GM03348 (cell line): ENCODE measurements around the gene TMOD2.

Experiments used
- DNase-seq: peaks from one replicate; pipeline ENCODE4 v3.0.0; 2012; ENCODE audit warnings: low spot score

TMOD2 gene

DNA sequence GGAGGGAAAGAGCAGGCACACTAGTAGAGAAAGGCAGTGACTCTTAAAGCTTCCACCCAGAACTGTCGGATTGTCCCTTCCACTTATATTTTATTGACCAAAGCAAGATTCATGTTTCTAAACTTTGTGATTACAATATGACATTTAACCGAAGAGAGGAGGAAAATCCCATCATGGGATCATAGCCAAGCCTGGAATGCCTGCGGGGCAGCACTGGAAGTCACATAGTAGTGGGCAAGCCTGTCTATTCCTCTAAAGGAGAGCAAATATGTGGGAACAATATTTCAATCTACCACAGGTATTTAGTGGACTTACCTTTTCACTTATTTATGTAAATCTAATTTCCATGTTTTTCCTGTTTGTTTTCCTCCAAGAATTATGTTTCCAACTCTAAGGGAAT lies 74.3 kb downstream of the TMOD2 start:
- no peak for DNase-seq

DNA sequence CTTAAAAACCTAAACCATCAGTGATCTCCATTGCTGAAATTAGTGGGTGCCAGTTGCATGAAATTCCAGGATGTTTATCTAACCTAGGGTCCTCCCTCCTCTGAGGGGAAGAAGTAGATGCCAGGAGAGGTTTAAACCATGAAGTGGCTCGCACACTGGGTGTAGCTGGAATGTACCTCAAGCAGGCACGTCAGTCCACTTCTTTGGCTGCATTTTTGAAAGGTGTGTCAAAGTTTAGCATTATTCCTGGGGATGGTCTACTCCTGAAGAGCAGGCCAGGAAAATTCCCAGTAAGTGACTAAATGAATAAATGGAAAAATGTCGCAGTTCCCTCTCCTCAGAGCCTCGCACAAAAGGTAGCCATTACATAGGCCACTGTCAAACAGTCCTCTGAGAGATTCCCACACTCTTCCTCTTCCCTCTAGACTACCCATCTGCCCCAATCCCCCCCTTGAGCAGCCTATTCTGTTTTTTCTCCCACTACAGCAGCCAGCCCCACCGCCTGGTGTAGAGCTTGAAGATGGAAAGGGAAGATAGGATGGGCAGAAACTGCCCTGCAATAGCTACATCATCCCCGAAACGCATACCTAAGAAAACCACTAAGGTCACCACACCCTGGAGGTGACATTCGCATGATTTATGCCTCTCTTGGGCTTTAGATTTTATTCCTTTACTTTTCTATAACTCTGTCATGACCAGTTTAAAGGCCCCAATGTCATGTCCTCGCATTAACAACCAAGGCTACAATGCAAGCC lies 77.4 kb downstream of the TMOD2 start:
- no peak for DNase-seq

DNA sequence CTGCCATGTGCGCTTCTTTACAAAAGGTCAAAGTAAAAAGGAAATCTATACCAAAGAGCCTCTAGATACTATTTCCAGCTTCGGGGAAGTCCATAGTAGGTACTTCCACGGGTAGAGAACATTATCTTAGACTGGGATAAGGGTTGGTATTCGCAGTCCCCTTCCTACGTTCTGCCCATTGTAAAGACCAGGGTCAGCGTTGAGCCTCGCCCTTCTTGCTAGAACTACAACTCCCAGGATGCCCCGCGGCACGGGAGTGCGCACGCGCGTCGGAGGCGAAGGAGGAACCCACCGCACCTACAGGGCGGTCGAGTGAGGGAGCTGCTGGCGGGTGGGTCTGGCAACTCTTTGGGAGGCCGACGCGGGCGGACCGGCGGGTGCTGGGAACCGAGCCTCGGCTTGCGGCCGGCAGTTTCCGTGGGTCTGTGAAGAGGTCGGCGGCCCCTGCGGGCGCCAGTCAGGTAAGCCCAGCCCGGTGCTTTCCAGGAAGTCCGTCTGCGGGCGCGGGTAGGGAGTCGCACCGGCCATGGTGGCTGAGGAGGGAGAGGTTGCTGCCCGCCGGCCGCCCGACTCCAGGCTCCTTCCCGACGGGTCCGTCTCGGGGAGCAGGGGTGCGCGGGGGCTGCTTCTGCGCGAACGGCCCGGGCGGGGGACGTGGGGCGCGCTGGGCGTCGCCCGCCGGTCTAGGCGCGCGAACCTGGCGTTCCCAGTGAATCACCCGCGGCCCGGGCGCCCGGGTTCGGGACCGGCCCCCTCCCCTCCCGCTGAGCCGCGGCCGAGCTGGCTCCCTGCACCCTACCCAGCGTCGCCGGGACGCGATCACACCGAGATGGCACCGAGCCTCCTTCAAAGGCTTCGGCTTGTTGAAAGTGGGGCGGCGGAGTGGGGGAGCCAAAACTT lies 78.2 kb downstream of the TMOD2 start, which contains the start of gene TMOD3:
Gene TMOD3, plus strand, starts transcription at position 278 of the 900 bp plus-strand sequence. CDS start 33,232 bp downstream, outside the sequence.
- peak; percentile 98 for DNase-seq

DNA sequence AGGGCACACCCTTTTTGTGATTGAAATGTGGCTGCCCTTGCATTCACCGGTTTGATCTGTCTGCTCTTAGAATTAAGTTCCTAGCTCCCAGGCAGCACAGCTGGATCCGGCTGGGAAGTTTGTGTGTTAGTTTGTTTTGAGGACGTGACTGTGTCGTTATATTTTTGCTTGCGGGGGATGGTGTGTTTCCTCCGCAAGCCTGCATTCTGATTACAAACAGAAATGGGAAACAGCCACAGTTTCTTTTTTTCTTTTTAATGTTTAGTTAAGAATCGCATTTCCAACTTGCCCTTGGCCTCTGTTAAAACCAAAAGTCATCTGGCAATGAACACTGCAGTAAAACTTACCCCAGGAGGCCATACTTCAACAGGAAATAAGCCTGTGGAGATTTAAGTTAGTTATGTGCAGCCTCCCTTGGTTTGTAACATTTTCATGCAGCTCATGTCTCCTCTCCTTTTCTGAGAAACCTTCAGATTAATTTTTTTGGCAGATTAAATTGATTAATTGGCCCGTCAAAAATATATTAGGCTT lies 78.9 kb downstream of the TMOD2 start:
- DNase-seq = peak; percentile 24

GRCh38 chr15:51833772-51834171 lies 82.4 kb downstream of the TMOD2 start:
- no peak for DNase-seq

DNA sequence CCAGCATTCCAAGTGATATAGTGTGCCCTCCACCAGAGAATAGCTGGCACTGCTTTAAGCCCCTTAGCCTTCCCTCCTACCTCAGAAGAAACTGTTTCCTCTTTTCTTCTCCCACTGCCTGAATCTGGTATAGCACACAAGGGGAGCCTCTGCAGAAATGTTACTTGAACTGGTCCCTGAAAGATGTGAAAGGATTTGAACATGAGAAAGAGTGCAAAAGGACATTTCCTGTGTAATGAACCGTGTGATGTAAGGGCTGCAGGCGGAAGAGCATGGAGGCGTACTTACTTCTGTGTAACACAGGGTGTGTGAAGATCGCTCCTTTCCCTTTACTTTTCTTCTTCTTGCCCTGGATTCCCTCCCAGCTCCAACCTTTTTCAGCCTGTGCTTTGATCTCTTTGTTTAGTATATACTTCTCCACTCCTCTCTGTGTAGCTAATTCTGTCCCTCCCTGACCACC lies 86.4 kb downstream of the TMOD2 start:
- no peak for DNase-seq

DNA sequence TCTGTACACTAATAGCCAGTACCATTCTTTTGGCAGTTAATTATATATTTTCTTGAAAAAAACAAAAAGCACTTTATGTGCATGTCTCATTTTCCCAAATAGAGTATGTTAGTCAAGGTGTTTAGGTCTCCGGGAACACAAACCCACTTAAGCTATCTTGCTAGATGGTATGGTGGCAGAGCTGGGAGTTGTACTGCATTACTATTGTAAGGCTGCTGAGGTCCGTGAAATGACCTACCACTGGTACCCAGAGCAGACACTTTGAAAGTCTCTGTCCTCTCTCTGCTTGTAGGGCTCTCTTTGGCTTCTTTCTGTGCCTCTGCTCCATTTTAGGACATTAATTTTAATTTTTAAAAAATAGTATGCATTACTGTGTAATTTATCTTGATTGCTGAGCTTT lies 86.9 kb downstream of the TMOD2 start:
- no peak for DNase-seq

GRCh38 chr15:51840692-51841091 lies 89.3 kb downstream of the TMOD2 start:
- no peak for DNase-seq

DNA sequence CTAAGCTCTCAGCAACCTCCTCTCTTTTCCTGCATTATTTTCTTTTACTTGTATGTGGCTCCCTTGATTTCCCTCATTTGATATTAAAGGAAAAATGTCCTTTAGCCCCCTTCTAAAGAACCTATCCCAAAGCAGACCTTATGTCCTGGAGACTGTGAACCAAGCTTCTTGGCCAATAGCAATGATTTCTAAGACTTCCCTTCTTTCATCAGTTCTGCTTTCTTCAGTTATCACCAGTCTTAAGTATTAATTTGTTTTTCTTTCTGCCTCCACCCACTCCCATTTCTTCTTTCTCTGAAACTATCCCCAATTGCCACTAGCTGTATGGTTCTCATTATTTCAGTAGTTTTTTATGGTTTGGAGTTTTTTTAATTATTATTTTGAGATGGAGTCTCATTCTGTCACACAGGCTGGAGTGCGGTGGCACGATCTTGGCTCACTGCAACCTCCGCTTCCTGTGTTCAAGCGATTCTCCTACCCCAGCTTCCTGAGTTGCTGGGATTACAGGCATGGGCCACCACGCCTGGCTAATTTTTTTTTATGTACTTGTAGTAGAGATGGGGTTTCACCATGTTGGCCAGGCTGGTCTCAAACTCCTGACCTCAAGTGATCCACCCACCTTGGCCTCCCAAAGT lies 90.1 kb downstream of the TMOD2 start:
- DNase-seq = no peak

DNA sequence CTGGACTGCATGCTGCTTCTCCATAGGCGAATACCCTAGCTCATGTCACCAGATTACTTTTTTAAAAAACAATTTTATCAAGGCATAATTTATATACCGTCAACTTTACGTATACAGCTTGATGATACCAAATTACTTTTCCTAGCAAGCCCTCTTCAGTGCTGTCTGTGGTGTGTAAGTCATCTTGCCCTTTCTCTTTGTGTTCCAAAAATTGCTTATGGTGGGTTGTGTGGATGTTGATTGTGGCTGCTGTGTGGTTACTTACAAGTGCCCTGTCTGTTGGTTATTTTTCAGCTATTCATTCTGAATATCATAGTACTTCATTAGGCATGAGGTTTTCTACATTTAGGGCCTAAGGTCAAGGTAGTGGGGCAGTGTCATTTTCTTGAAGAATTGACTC lies 90.9 kb downstream of the TMOD2 start:
- no peak for DNase-seq

DNA sequence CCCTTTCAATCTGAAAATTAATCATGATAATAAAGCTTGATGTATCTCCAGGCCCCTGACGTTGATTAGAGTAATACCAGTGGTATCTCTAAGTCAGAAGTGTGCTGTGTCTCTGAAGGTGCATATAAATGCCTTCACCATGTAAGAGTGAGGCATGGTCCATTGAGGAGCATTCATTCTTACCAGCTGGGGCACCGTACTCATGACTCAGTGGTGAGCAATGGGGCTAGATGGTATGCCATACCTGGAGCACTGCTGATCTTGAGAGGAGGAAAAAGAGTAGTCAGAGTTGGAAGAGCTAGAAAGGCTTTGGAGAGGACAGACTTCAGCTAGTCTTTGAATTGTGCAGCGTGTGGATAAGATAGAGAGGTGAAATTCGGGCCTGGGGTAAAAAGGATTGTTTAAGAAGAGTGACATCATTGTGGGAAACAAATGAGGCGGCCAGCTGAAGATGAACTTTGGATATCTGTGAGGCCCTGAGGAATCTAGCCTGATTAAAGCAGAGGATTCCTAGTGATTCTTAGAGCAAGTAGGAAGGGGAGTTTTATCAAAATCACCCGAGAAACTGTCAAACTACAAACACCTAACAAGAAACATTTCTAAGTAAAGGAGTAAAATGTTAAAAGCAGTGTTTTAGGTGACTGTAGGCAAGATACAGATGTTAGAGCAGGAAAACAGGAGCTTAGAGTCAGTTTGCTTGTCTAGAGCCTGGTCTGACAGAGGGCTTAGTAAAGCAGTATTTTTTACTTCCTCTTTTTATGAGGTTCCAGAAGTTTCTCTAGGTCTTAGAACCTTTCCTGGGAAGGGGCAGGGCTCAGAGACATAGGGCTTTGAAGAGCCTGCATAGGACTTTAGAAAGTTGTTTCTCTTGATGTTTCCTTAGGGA lies 91.7 kb downstream of the TMOD2 start:
- no peak for DNase-seq

GRCh38 chr15:51844747-51845426 lies 93.5 kb downstream of the TMOD2 start:
- DNase-seq = no peak

- no peak for DNase-seq
Measured at GRCh38 chr15:51846066-51846462, 94.7 kb downstream of the TMOD2 start.

DNA sequence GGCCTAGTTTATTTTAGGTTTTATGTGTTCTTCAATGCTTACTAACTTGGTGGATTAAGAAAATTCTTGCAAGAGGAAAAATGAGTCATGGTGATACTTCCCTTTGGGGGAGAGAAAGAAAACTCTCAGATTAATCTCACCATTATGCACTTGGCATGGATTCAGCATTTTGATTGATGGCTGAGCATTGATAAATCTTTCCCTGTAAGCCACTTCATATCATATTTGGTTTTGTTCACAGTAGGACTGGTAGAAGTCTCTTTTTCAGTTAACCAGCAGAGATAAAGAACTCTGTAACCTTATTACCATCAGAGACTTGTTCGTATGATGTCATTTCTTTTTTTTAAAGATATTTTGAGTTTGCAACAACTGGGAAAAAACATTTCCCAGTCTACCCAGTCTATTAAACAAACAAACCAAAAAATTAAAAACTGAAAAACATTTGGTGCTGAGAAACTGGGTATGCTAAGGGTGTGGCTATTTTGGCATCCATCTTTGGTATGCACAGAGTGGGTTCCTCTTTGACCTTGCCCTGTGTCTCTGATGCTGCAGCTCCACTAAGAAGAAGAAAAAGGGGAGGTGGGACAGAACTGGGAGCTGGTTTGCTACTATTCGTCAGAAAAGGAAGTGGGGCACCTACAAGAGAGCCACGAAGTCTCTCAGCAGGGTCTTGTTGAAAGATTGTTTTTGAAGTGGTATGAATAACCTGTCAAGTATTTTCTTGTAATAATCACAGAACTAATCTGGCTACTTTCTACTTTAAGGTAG lies 95.2 kb downstream of the TMOD2 start:
- DNase-seq = peak; percentile 49

- peak; percentile 26 for DNase-seq
Measured at GRCh38 chr15:51848811-51849210, 97.4 kb downstream of the TMOD2 start.

- peak; percentile 27 for DNase-seq
Measured at GRCh38 chr15:51849860-51850259, 98.5 kb downstream of the TMOD2 start.

- DNase-seq = no peak
Measured at GRCh38 chr15:51853998-51854397, 102.6 kb downstream of the TMOD2 start.

GRCh38 chr15:51855612-51856011 lies 104.2 kb downstream of the TMOD2 start:
- DNase-seq = no peak

DNA sequence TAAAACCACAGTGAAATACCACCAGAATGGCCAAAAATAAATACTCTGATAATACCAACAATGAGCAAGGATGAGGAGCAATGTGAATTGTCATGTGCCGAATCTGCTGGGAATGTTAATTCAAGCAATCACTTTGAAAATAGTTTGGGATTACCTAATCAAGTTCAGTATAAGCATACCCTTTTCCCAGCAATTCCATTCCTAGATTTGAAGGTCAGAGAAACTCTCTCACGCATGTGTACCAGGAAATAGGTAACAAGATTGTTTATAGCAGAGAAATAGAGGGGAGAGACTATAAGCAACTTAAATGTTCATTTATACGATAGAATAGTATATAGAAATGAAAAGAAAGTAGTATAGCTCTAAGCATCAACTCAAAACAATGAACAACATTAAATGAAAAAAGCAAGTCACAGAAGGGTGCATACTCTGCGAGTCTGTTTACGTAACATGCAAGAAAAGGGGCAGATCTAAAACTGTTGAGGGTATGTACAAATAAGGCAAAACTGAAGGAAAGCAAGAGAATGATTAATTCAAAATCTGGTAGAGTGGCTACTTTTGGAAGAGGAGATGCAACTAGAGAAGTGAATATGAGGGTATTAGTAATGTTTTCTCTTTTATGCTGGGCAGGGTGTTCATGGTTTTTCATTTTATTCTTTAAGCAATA lies 105.5 kb downstream of the TMOD2 start:
- DNase-seq = no peak
